ENCODE results near the gene TSPAN18.

The TSPAN18 gene

GRCh38 chr11:44901786-44902185, 175.0 kb downstream of the TSPAN18 start:
- no peak for DNase-seq (ENCODE audit: extremely low spot score, insufficient read length, low read depth)
- no peak for FAIRE-seq

GRCh38 chr11:44903035-44903434, 176.3 kb downstream of the TSPAN18 start:
- no peak for FAIRE-seq
- no peak for DNase-seq (ENCODE audit: extremely low spot score, insufficient read length, low read depth)

- DNase-seq (ENCODE audit: extremely low spot score, insufficient read length, low read depth), result no peak
- no peak for FAIRE-seq
These were observed 176.8 kb downstream of the TSPAN18 start for GRCh38 chr11:44903518-44903917.

GRCh38 chr11:44904261-44905020, 177.7 kb downstream of the TSPAN18 start:
- FAIRE-seq (no peak), DNase-seq (ENCODE audit: extremely low spot score, insufficient read length, low read depth) (no peak)

GRCh38 chr11:44905131-44905866, 178.5 kb downstream of the TSPAN18 start:
- FAIRE-seq, result no peak
- no peak for DNase-seq (ENCODE audit: extremely low spot score, insufficient read length, low read depth)

GRCh38 chr11:44906649-44907048, 179.9 kb downstream of the TSPAN18 start:
- DNase-seq (ENCODE audit: extremely low spot score, insufficient read length, low read depth) (no peak), FAIRE-seq (no peak)

GRCh38 chr11:44909557-44909956, 182.8 kb downstream of the TSPAN18 start:
- FAIRE-seq (no peak), DNase-seq (ENCODE audit: extremely low spot score, insufficient read length, low read depth) (no peak)

GRCh38 chr11:44910591-44910990, 183.8 kb downstream of the TSPAN18 start:
- FAIRE-seq, result no peak
- no peak for DNase-seq (ENCODE audit: extremely low spot score, insufficient read length, low read depth)

GRCh38 chr11:44911029-44911814, 184.5 kb downstream of the TSPAN18 start:
- FAIRE-seq (peak; percentile 95), DNase-seq (ENCODE audit: extremely low spot score, insufficient read length, low read depth) (peak; percentile 64)

GRCh38 chr11:44912270-44912987, 185.7 kb downstream of the TSPAN18 start:
- DNase-seq (ENCODE audit: extremely low spot score, insufficient read length, low read depth) (no peak), FAIRE-seq (no peak)

GRCh38 chr11:44913502-44913901, 186.7 kb downstream of the TSPAN18 start:
- DNase-seq (ENCODE audit: extremely low spot score, insufficient read length, low read depth) (no peak), FAIRE-seq (no peak)

GRCh38 chr11:44914105-44914504, 187.3 kb downstream of the TSPAN18 start:
- DNase-seq (ENCODE audit: extremely low spot score, insufficient read length, low read depth), result no peak
- FAIRE-seq, result no peak

GRCh38 chr11:44915004-44915403, 188.2 kb downstream of the TSPAN18 start:
- DNase-seq (ENCODE audit: extremely low spot score, insufficient read length, low read depth) (no peak), FAIRE-seq (no peak)

- no peak for FAIRE-seq
- no peak for DNase-seq (ENCODE audit: extremely low spot score, insufficient read length, low read depth)
These were observed 188.9 kb downstream of the TSPAN18 start for GRCh38 chr11:44915621-44916020.

GRCh38 chr11:44916331-44916730, 189.6 kb downstream of the TSPAN18 start:
- DNase-seq (ENCODE audit: extremely low spot score, insufficient read length, low read depth) (no peak), FAIRE-seq (no peak)

GRCh38 chr11:44916801-44917385, 190.1 kb downstream of the TSPAN18 start:
- no peak for FAIRE-seq
- DNase-seq (ENCODE audit: extremely low spot score, insufficient read length, low read depth), result no peak

- no peak for FAIRE-seq
- DNase-seq (ENCODE audit: extremely low spot score, insufficient read length, low read depth), result no peak
These were observed 191.0 kb downstream of the TSPAN18 start for GRCh38 chr11:44917741-44918140.

GRCh38 chr11:44920451-44920850, 193.7 kb downstream of the TSPAN18 start:
- DNase-seq (ENCODE audit: extremely low spot score, insufficient read length, low read depth) (no peak), FAIRE-seq (no peak)

- no peak for FAIRE-seq
These were observed 196.4 kb downstream of the TSPAN18 start for GRCh38 chr11:44923115-44923514.

GRCh38 chr11:44923806-44924205, 197.0 kb downstream of the TSPAN18 start:
- FAIRE-seq, result no peak
- DNase-seq (ENCODE audit: extremely low spot score, insufficient read length, low read depth), result no peak

More at GRCh38 chr11:44923115-44923514, 196.4 kb downstream of the TSPAN18 start:
- DNase-seq (ENCODE audit: extremely low spot score, insufficient read length, low read depth), result no peak

All from GM18507 (cell line).